OCI-LY7 (cell line): ENCODE measurements around the gene PCK2. TPM values are rescaled to one million over a fixed set of nuclear protein-coding genes. Genes with fewer than 3 reads are reported as not detected.

ENCODE experiments used
- BruUV-seq: library from RNA; stranded (reverse); fragments of 400-500 nt; replicated peaks from 2 replicates; lab custom pipeline; 2021; lab: Mats Ljungman, UMichigan
- CTCF ChIA-PET: fragments of 300-600 bp; sonication (Branson Sonifier 250); formaldehyde crosslinking; loops from one replicate; lab custom pipeline; 2022; ENCODE audit warnings: antibody characterized with exemption; ENCODE audit not compliant: unreplicated experiment; lab: Charles Lee
- POLR2A ChIA-PET: fragments of 300-600 bp; sonication (Branson Sonifier 250); formaldehyde crosslinking; loops from one replicate; lab custom pipeline; 2022; ENCODE audit warnings: antibody characterized with exemption; lab: Charles Lee
- DNase-seq: peaks from one replicate; pipeline ENCODE4 v3.0.0-alpha.2; 2015; ENCODE audit warnings: low spot score
- H2AFZ ChIP-seq: fragments of 200-600 bp; sonication (generic), shearing (Covaris generic); 2 replicates; pipeline ENCODE4 v1.6.1; 2014; ENCODE audit warnings: mild to moderate bottlenecking, antibody characterized with exemption, low read length, moderate library complexity
- H3K27ac ChIP-seq: fragments of 200-600 bp; sonication (generic); 2 replicates; pipeline ENCODE4 v1.5.1; 2014; ENCODE audit warnings: mixed run types, low read depth, mild to moderate bottlenecking, moderate library complexity, low read length, inconsistent platforms; ENCODE audit not compliant: poor library complexity, severe bottlenecking
- H3K36me3 ChIP-seq: fragments of 200-600 bp; sonication (generic); 2 replicates; pipeline ENCODE4 v1.6.1; 2014; ENCODE audit warnings: mild to moderate bottlenecking, antibody characterized with exemption, low read length, moderate library complexity, mixed read lengths; ENCODE audit not compliant: insufficient read depth
- H3K4me1 ChIP-seq: fragments of 200-600 bp; sonication (generic); 2 replicates; pipeline ENCODE4 v1.5.1; 2014; ENCODE audit warnings: mild to moderate bottlenecking, low read length; ENCODE audit not compliant: insufficient read depth, poor library complexity, severe bottlenecking
- H3K4me2 ChIP-seq: fragments of 200-600 bp; sonication (generic); 2 replicates; pipeline ENCODE4 v1.6.1; 2014; ENCODE audit warnings: mild to moderate bottlenecking, low read length
- H3K4me3 ChIP-seq: fragments of 200-600 bp; sonication (generic); 2 replicates; pipeline ENCODE4 v1.5.1; 2014; ENCODE audit warnings: mild to moderate bottlenecking, low read depth, low read length; ENCODE audit not compliant: poor library complexity, severe bottlenecking
- H3K79me2 ChIP-seq: fragments of 200-600 bp; sonication (generic); 2 replicates; pipeline ENCODE4 v1.6.1; 2016; ENCODE audit warnings: low read depth, mild to moderate bottlenecking, low read length, moderate library complexity, mixed read lengths; ENCODE audit not compliant: insufficient read depth
- H3K9me2 ChIP-seq: fragments of 200-600 bp; sonication (generic); 2 replicates; pipeline ENCODE4 v1.6.1; 2016; ENCODE audit warnings: mild to moderate bottlenecking, low read length, mixed read lengths; ENCODE audit not compliant: insufficient read depth
- H3K9me3 ChIP-seq: fragments of 200-600 bp; sonication (generic); 2 replicates; pipeline ENCODE4 v1.6.1; 2014; ENCODE audit warnings: mild to moderate bottlenecking, mixed run types, low read length, mixed read lengths
- H4K20me1 ChIP-seq: fragments of 200-600 bp; sonication (generic); 2 replicates; pipeline ENCODE4 v1.6.1; 2014; ENCODE audit warnings: mild to moderate bottlenecking, antibody characterized with exemption, low read length, moderate library complexity, mixed read lengths; ENCODE audit not compliant: insufficient read depth
- CTCF ChIP-seq: fragments of 200-600 bp; sonication (generic); conservative IDR thresholded peaks from 2 replicates; pipeline ENCODE4 v1.5.1; 2014; ENCODE audit warnings: mild to moderate bottlenecking, antibody characterized with exemption, low read length, moderate library complexity, mixed read lengths
- EZH2phosphoT487 ChIP-seq: fragments of 200-600 bp; sonication (generic); IDR thresholded peaks from 2 replicates; pipeline ENCODE4 v1.6.1; 2018; ENCODE audit warnings: low read depth, borderline replicate concordance, mild to moderate bottlenecking, mixed run types, antibody characterized with exemption, low read length, moderate library complexity, mixed read lengths
- intact Hi-C: fragments of 100-400 bp; cut with micrococcal nuclease; formaldehyde crosslinking; loops from one replicate; pipeline ENCODE4 v1.10.0; 2022; ENCODE audit not compliant: unreplicated experiment
- total RNA-seq, 2 experiments: library from RNA; depleted of rRNA in 1 of 2; stranded (reverse); fragments of >200 nt in 1 of 2; shearing (Covaris generic) in 1 of 2; gene quantifications; 2 replicates each; pipeline ENCODE4 v1.2.3, GENCODE V29; 2014 to 2022

The PCK2 gene
- total RNA-seq, 2 experiments from 2014 or later, result 43.6 to 130 TPM

GRCh38 chr14:24092110-24092504, 2.0 kb upstream of the PCK2 start:
- TF ChIP-seq EZH2phosphoT487 (no peak), CTCF (no peak)
- no TSS peak for BruUV-seq
- H3K9me2 ChIP-seq, result no peaks in the 10 kb centered on the region
- H3K36me3 ChIP-seq, result no peaks in the 10 kb centered on the region
- no peaks in the 10 kb centered on the region for H4K20me1 ChIP-seq
- no peak overlapping the region for H3K4me2 ChIP-seq
- no peaks in the 10 kb centered on the region for H3K79me2 ChIP-seq
- POLR2A ChIA-PET, result interaction anchor here (0.7 to 6.8 kb wide), 5 partner anchors 11 to 139 kb away, joined by 3 to 80 read pairs (median 40); partner anchors contain the start of genes DCAF11 and NRL
- CTCF ChIA-PET, result interaction anchor here (2.2 kb wide), 1 partner anchor 18 kb away, joined by 8 read pairs; no protein-coding TSS in a partner anchor
- H2AFZ ChIP-seq, result no peak overlapping the region
- DNase-seq, result no peak
- H3K4me1 ChIP-seq, result peaks cover 39% of the 10 kb centered on the region
- H3K4me3 ChIP-seq, result no peak overlapping the region
- intact Hi-C loops, result no loop called here
- no peak overlapping the region for H3K27ac ChIP-seq
- no peaks in the 10 kb centered on the region for H3K9me3 ChIP-seq

- peak overlapping the region; percentile 93; the same call in 1 of the 2 replicates for H3K4me2 ChIP-seq
- intact Hi-C loops, result no loop called here
Observed at GRCh38 chr14:24092505-24093206, 1.5 kb upstream of the PCK2 start.

More at GRCh38 chr14:24092505-24093206, 1.5 kb upstream of the PCK2 start:
- H2AFZ ChIP-seq, result no peak overlapping the region
- CTCF ChIA-PET, result interaction anchor here (2.2 to 2.4 kb wide), 2 partner anchors 16 to 18 kb away, joined by 8 read pairs; no protein-coding TSS in a partner anchor
- H4K20me1 ChIP-seq, result no peaks in the 10 kb centered on the region
- no peak for DNase-seq
- TF ChIP-seq CTCF, result no peak
- no peak for TF ChIP-seq EZH2phosphoT487
- peak overlapping the region; percentile 75 for H3K27ac ChIP-seq
- H3K9me3 ChIP-seq, result no peaks in the 10 kb centered on the region
- BruUV-seq, result no TSS peak
- no peaks in the 10 kb centered on the region for H3K79me2 ChIP-seq
- H3K4me1 ChIP-seq, result peaks cover 39% of the 10 kb centered on the region
- POLR2A ChIA-PET, result interaction anchor here (0.7 to 6.8 kb wide), 5 partner anchors 12 to 139 kb away, joined by 3 to 80 read pairs (median 40); partner anchors contain the start of genes DCAF11 and NRL
- H3K9me2 ChIP-seq, result no peaks in the 10 kb centered on the region
- H3K4me3 ChIP-seq, result no peak overlapping the region
- H3K36me3 ChIP-seq, result no peaks in the 10 kb centered on the region
